Measurements from ENCODE around the gene VPS25.

VPS25 gene

DNA sequence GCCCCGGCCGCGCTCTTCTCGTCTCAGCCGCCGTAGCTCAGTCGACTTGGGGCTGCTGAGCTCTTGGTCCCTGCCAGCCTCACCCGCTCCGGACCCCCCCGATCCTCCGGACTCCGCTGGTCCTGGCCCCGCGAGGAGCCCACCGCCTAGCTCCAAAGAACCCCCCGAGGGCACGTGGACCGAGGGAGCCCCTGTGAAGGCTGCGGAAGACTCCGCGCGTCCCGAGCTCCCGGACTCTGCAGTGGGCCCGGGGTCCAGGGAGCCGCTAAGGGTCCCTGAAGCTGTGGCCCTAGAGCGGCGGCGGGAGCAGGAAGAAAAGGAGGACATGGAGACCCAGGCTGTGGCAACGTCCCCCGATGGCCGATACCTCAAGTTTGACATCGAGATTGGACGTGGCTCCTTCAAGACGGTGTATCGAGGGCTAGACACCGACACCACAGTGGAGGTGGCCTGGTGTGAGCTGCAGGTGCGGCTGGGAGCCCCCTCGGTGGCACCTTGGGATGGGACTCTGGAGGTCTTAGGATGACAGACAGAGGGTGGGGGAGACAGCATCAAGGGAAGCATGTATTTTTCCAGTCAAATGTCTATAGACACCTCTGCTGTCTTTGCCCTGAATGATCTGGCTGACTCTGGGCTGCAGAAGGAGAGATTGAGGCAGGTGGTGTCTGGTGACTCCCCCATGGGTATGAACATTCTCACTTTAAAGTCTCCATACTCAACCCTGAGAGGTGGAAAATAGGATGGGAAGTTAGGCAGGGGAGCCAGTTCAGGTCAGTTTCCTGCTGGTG is 7.8 kb downstream of the VPS25 start:
- in situ Hi-C loops (cut with MboI; ENCODE audit: low sequenced_read_pairs, unreplicated experiment) = no loop called here
- TF ChIP-seq, protein P1, sequence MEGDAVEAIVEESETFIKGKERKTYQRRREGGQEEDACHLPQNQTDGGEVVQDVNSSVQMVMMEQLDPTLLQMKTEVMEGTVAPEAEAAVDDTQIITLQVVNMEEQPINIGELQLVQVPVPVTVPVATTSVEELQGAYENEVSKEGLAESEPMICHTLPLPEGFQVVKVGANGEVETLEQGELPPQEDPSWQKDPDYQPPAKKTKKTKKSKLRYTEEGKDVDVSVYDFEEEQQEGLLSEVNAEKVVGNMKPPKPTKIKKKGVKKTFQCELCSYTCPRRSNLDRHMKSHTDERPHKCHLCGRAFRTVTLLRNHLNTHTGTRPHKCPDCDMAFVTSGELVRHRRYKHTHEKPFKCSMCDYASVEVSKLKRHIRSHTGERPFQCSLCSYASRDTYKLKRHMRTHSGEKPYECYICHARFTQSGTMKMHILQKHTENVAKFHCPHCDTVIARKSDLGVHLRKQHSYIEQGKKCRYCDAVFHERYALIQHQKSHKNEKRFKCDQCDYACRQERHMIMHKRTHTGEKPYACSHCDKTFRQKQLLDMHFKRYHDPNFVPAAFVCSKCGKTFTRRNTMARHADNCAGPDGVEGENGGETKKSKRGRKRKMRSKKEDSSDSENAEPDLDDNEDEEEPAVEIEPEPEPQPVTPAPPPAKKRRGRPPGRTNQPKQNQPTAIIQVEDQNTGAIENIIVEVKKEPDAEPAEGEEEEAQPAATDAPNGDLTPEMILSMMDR (IDR thresholded peaks at IDR 0.05; ENCODE audit: borderline replicate concordance, control extremely low read depth, extremely low read depth, insufficient read depth, missing control alignments) = no peak
- DNase-seq (ENCODE audit: low spot score) = no peak

DNA sequence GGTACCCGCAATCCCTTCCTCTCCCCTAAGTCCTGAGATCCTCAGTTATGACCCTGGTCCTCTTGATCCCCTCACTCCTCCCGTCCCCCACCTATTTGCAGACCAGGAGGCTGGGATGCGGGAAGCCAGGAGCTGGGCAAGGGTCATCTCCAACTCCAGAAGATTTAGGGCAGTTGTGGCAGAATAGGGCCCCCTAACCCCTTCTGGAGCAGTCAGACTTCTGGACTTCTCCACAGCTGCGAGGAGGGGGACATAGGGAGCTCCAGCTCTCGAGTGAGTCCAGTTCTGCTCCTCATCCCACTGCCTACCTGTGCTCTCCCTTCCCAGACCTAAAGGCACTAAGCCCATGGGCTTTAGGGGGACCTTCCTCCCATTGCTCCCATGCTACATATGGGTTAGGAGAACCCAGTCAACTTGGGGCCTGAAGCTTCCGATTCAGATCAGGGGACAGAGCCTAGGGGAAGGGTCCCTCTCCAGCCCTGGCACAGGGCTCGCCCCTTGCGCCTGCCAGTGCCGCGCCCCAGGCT is 8.5 kb downstream of the VPS25 start:
- TF ChIP-seq, protein P1 (IDR thresholded peaks at IDR 0.05; ENCODE audit: borderline replicate concordance, control extremely low read depth, extremely low read depth, insufficient read depth, missing control alignments) = no peak
- no peak for DNase-seq (ENCODE audit: low spot score)
- in situ Hi-C loops (cut with MboI; ENCODE audit: low sequenced_read_pairs, unreplicated experiment) = no loop called here

DNA sequence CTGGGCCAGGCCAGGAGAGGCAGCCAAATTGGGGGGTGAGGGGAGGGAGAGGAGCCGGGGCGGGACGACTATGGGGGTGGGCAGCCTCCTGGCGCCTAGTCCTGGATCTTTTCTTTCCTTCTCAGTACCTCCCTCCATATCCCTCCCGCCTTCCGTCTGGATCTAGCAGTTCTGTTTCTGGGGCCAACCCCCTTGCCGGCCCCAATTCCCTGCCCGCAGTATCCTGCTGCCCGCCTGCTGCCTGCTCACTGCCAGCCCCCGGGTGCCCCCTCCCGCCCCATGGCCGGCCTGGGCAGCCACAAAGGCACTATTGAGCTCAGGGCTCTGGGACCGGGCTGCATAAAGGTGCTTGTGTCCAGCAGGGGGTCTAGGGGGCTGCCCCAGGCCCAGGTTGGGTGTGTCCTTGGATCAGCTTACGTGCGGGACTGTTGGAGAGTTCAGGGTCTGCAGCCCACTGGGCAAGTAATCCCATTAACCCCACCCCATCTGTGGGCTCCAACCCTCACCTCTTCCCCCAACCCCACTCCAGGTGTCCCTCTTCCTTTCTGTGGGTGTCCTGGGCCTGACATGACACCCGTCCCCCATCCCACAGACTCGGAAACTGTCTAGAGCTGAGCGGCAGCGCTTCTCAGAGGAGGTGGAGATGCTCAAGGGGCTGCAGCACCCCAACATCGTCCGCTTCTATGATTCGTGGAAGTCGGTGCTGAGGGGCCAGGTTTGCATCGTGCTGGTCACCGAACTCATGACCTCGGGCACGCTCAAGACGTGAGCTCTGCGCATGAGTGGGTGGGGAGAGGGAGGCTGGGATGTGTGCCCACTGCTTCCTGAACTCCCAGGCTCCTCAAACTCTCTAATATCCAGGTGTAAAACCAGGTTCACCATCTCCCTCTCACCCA is 9.2 kb downstream of the VPS25 start:
- DNase-seq (ENCODE audit: low spot score) = no peak
- TF ChIP-seq, protein P1 (IDR thresholded peaks at IDR 0.05; ENCODE audit: borderline replicate concordance, control extremely low read depth, extremely low read depth, insufficient read depth, missing control alignments) = no peak
- in situ Hi-C loops (cut with MboI; ENCODE audit: low sequenced_read_pairs, unreplicated experiment) = no loop called here

DNA sequence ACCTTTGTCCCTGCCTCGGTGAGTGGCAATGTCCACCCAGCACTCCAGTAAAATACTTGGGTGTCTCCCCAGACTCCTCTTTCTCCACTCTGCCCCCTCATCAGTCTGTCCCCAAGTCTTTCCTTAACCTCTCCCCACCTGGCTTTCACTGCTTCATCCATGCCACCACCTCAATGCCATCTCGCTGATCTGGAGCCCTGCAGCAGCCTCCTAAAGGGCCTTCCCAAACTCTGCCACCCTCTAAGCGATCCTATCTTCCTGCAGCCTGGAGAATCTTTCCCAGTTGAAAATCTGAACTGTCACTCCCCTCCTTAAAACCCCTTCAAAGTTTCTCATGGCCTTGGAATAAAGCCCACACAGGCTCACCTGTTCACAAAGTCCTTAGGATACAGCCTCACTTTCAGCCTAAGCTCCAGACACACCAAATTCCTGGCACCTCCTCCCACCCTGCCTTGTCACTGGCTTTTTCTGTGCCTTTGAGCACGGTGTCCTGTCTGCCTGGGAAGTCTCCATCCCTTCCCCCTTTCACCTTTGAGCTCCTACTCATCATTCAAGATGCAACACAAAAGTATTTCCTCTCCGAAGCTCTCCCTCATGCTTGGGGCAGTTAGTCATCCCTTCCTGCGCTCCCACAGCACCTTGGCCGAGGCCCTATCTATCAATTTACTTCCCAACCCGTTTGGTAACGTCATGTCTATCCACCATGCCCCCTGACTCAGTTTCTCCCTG is 10.0 kb downstream of the VPS25 start:
- in situ Hi-C loops (cut with MboI; ENCODE audit: low sequenced_read_pairs, unreplicated experiment) = no loop called here
- TF ChIP-seq, protein P1 (IDR thresholded peaks at IDR 0.05; ENCODE audit: borderline replicate concordance, control extremely low read depth, extremely low read depth, insufficient read depth, missing control alignments) = no peak
- DNase-seq (ENCODE audit: low spot score) = no peak

DNA sequence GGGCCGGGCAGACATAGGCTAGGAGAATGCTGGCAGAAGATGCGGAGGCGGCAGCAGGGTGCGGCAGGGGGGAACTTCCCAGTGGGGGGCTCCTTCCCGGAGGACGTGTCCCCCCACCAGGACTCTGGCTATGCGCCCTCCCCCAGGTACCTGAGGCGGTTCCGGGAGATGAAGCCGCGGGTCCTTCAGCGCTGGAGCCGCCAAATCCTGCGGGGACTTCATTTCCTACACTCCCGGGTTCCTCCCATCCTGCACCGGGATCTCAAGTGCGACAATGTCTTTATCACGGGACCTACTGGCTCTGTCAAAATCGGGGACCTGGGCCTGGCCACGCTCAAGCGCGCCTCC is 10.5 kb downstream of the VPS25 start:
- TF ChIP-seq, protein P1 (IDR thresholded peaks at IDR 0.05; ENCODE audit: borderline replicate concordance, control extremely low read depth, extremely low read depth, insufficient read depth, missing control alignments) = no peak
- DNase-seq (ENCODE audit: low spot score) = no peak
- in situ Hi-C loops (cut with MboI; ENCODE audit: low sequenced_read_pairs, unreplicated experiment) = no loop called here

DNA sequence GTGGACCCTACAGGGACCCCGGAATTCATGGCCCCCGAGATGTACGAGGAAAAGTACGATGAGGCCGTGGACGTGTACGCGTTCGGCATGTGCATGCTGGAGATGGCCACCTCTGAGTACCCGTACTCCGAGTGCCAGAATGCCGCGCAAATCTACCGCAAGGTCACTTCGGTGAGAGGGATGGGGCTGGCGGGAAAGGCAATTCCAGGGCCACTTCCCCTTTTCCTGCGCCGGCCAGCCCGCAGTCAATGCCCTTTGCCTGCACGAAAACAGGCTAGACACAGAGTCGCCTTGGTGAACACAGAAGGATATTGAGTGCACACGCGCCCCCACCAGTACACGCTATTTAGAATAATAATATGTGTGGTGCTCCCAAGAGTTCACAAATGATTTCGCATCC is 11.2 kb downstream of the VPS25 start:
- TF ChIP-seq, protein P1 (IDR thresholded peaks at IDR 0.05; ENCODE audit: borderline replicate concordance, control extremely low read depth, extremely low read depth, insufficient read depth, missing control alignments) = no peak
- no peak for DNase-seq (ENCODE audit: low spot score)
- in situ Hi-C loops (cut with MboI; ENCODE audit: low sequenced_read_pairs, unreplicated experiment) = no loop called here
